AG04450 (cell line): ENCODE measurements around the gene MYL11. TPM values are rescaled to one million over a fixed set of nuclear protein-coding genes. Genes with fewer than 3 reads are reported as not detected.

ENCODE experiments used
- polyA plus RNA-seq: library from polyadenylated mRNA; depleted of rRNA; stranded (reverse); fragments of >200 nt; gene quantifications from 2 replicates; pipeline ENCODE4 v1.2.3, GENCODE V29; 2011; rRNA removed
- small RNA-seq: library from RNA; depleted of rRNA; stranded (forward); fragments of <200 nt; gene quantifications from one replicate; pipeline ENCODE3, GENCODE V24; 2012; ENCODE audit warnings: low read depth; ENCODE audit not compliant: insufficient read length

The MYL11 gene
- polyA plus RNA-seq, 1 experiment, result not detected

Small RNA genes within 50 kb of the gene (small RNA-seq; reads per million reads assigned to genes)
- not detected for gene RF00406

Other genes with a start within 250 kb of the MYL11 start
- gene CORO1A, start 191.2 kb upstream of the MYL11 start, polyA plus RNA-seq, result 2.9 and 4.2 TPM in 2 replicates
- gene BOLA2B, start 181.1 kb upstream of the MYL11 start, polyA plus RNA-seq, result 17.5 and 38.2 TPM in 2 replicates
- gene SLX1A, start 180.9 kb upstream of the MYL11 start, polyA plus RNA-seq, result 3.8 and 13.4 TPM in 2 replicates
- gene SULT1A3, start 175.5 kb upstream of the MYL11 start, polyA plus RNA-seq, result 7.3 and 8.5 TPM in 2 replicates
- gene NPIPB13, start 126.3 kb upstream of the MYL11 start, polyA plus RNA-seq, result 0.83 and 1.7 TPM in 2 replicates
- gene CD2BP2, start 19.5 kb upstream of the MYL11 start, polyA plus RNA-seq, result 48.9 and 49.5 TPM in 2 replicates
- gene TBC1D10B, start 4.3 kb upstream of the MYL11 start, polyA plus RNA-seq, result 12.0 and 14.8 TPM in 2 replicates
- not detected in 2 replicates for gene SEPTIN1, start 7.8 kb downstream of the MYL11 start, polyA plus RNA-seq
- 4.3 and 5.3 TPM in 2 replicates for gene ZNF48, start 20.6 kb downstream of the MYL11 start, polyA plus RNA-seq
- gene ZNF771, start 32.8 kb downstream of the MYL11 start, polyA plus RNA-seq, result 9.3 and 10.1 TPM in 2 replicates
- gene DCTPP1, start 55.2 kb downstream of the MYL11 start, polyA plus RNA-seq, result 34.1 and 34.7 TPM in 2 replicates
- gene SEPHS2, start 71.1 kb downstream of the MYL11 start, polyA plus RNA-seq, result 41.2 and 47.1 TPM in 2 replicates
- gene ITGAL, start 97.9 kb downstream of the MYL11 start, polyA plus RNA-seq, result not detected in 2 replicates
- 9.8 and 14.5 TPM in 2 replicates for gene ZNF768, start 151.8 kb downstream of the MYL11 start, polyA plus RNA-seq
- 4.9 and 5.0 TPM in 2 replicates for gene ZNF747, start 160.1 kb downstream of the MYL11 start, polyA plus RNA-seq
- gene ZNF764, start 183.6 kb downstream of the MYL11 start, polyA plus RNA-seq, result 2.5 and 3.2 TPM in 2 replicates
- 5.5 and 6.8 TPM in 2 replicates for gene ZNF688, start 196.9 kb downstream of the MYL11 start, polyA plus RNA-seq
- 4.7 and 6.6 TPM in 2 replicates for gene ZNF785, start 210.9 kb downstream of the MYL11 start, polyA plus RNA-seq
- 4.0 and 4.2 TPM in 2 replicates for gene ZNF689, start 235.6 kb downstream of the MYL11 start, polyA plus RNA-seq